Suppressor macrophage treated with lipopolysaccharide for 4 hours (primary cell): ENCODE measurements around the gene THBS4.

Source experiments
- DNase-seq: peaks from one replicate; pipeline ENCODE4 v3.0.0-alpha.2; 2020

THBS4 gene

DNA sequence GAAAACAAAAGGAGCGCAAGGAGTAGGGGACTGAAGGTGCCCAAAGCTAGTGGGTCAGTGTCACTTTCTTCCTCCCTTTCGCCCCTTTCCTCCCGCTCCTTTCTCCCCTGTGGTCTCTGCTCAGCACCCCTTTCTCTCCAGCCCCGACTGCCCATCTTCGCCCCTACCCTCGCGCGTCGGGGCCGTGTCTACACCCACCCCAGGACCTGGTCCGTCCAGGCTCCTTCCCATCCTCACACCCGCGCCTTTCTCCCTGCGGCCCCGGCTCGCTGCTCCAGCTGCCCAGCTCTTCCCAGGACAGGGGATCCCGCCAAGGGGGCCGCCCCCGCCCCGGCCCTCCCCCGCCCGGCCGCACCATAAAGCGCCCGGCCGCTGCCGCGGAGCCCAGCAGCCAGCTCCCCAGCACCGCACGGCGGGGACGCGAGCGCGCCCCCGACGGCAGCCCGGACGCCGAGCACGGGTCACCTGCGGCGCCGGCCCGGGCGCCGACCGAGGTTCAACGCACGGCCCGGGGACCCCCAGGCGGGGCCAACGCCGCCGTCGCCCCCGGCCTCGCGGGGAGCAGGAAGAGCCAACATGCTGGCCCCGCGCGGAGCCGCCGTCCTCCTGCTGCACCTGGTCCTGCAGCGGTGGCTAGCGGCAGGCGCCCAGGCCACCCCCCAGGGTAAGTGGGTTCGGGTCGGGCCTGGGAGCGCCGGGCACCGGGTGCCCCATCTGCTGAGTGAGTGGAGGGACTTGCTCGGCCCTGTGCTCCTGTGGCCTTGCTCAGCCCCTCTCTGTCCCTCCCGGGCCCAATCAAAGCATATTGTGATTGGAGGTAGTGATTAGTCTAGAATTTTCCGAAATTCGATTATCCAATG is at the start of gene THBS4:
TSS of gene THBS4 (plus strand) at position 387 of the 860 bp plus-strand sequence. CDS start at position 577, 190 bp downstream.
- DNase-seq = no peak

DNA sequence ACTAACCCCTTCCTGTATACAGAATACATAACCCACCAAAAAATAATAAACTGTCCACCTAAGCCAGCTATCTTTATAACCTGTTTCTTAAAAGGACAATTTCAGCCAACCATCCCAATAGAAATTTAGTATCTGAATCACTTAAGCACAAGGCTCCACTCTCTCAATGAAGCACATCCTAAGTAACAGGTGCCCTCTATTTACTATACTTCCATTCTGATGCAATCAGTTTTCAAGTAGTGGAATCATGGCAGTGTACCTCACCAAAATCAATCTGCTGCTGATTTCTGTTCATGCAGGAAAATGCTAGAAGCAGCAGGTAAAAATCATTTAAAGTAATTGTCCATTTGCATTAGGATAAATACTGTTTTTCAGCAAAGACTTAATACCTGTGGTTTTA is 48.9 kb upstream of the THBS4 start:
- no peak for DNase-seq

DNA sequence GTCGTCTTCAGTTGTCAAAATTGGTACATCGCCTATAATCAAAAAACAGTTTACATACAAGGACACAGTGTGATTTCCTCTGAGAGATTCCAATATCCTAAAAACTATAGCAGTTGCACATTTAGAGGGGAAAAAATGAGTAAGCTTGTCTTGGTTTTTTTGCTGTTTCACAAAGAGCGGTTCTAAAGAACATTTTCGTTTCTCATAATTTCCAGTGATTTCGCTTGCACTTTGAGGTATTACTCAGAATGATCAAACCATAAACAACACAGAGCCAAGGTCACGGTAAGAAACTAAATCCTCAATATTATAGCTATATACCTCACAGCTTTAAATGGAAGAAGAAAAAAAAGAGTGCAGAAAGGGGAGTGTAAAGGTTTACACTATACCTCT is 44.9 kb upstream of the THBS4 start:
- DNase-seq = peak; percentile 21

DNA sequence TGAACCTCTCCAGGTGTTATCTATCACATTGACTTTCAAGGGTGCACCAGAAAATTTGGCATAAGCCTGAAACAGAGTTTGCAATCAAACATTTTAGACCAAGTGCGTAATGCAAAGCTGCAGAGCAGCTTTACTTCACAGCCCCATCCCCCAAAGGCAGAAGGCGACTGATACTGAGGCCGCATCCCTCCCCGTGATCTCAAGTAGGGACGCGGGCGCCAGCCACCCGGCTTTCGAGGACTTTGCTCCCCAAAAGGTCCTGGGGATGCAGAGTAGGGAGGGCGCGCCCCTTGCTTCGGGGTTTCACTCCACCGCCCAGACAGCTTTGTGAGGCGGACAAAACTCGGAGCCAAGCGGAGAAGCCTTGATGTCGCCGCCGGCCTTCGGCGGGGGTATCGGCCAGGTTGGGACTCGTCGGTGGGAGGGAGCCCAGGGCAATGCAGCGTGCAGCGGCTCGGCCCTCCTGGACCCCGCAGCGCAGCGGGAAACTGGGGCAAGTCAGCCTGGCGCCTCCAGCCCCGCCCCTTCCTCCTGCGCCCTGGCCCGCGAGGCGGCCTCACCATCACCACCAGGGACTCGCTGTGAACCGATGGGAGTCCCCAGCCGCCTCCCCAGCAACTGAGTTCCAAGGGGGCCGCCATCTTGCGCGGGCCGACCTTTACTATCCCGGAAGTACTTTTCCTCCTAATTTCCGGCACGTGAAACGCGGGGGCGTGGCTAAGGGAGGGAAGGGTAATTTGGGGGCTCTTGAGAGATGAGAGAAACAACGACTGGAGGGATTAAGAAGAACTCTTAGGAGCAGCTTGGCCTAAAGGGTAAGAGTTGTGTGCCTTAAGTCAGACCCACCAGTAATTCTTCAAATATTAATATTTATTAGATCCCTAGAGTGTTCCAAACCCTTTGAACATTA is 44.3 kb upstream of the THBS4 start, which contains the start of gene MTX3:
TSS of gene MTX3 (minus strand) at position 665 of the 910 bp plus-strand sequence. CDS start at position 641, 24 bp downstream.
- DNase-seq = peak; percentile 87

DNA sequence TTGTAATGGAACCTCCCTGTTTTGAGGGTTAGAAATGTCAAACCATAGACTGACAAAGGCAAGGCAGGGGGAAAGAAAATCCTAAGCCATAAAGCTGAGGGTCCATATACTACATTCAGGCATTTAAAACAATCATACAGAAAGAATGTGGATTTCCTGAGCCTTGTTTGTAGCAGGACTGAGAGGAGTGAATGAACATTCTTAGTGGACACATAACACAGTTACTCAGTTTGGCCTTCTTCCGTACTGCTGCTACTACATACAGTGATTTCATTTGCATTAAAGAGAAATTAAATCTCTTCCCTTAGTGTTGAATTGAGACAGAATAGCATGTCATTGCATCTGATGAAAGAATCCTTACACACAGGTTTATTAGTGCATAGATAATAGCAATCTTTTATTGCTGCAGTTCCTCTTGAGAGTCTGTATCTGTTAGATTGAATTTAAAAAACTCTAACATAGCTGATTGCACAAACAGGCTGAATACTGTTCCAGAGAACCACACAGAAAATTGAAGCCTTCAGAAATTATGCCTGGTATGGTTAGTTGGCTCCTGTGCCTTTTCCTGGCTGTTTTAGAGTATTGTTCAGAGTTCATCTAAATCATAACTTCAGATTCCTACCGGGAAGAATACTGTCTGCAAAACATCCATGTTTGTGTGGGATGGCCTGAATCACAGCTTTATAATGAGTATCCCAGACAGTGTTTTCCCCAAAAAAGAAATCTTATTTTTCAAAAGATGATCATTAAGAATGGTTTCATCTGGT is 42.1 kb upstream of the THBS4 start:
- DNase-seq = no peak

DNA sequence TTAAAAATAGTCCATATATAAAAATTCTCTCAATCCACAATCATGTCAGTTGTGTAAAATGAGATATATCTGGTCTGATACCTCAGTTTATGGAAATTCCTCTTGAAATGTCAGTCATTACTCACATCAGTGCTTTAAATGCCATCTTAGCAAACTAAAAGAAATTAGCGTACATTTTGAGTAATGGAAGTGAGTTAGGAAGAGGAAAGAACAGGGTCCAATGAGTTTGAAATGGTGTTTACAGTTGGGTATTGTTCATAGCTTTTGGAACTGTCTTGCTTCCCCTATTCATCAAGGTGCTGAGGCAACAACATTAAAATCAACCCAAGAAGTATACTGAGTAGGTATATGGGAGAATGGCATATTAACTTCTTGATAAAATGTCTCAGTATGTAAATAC is 35.4 kb upstream of the THBS4 start:
- DNase-seq = no peak

DNA sequence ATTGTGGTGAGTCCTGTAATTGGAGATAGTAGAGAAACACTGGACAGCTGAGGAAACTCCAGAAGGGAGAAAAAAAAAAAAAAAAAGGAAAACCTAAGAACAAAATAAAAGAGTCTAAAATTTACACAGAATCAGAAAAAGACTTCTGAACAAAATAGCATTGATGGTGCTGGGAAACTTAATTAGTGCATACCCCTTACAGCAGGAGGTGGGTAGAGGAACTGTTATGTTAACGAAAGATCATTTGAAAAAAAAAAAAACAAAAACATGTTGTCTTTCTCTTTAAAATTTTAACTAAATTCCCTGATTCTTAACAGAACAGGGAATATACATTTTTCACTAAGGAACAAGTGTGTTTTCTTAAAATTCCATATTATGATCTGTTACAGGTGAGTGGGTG is 32.5 kb upstream of the THBS4 start:
- no peak for DNase-seq

DNA sequence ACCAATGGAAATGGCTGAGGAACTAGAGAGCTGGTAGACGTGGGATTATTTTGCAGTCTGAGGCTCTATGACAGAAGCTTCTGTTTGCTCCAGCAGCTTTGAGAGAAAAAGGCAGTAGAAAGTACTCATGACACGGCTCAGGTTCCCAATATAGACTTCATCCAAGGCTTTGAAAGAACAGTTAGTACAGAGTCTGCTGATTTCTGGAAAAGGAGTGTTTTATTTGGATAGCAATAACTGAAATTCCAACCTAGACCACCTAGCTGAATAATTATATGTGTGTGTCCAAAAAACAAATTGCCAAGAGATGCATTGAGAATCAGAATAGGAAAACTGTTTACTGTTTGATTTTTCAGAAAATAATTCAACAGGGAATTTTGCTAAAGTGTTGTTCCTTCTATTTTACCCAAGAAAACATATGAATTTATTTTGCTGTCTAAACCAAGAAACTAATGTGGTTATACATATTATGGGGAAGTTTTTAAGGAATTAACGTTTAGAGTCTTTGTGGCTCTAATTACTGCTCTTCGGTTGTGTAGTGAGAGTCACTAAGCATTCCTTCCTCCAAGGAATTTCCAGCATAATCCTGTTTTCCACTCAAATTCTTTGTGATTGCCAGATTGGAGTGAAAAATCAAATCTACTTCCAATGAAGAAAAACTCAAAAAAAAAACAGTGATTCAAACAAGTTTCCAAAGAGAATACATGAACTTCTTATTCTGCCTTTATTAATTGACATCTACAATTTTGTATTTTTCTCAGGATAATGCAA is 26.0 kb upstream of the THBS4 start:
- DNase-seq = no peak

DNA sequence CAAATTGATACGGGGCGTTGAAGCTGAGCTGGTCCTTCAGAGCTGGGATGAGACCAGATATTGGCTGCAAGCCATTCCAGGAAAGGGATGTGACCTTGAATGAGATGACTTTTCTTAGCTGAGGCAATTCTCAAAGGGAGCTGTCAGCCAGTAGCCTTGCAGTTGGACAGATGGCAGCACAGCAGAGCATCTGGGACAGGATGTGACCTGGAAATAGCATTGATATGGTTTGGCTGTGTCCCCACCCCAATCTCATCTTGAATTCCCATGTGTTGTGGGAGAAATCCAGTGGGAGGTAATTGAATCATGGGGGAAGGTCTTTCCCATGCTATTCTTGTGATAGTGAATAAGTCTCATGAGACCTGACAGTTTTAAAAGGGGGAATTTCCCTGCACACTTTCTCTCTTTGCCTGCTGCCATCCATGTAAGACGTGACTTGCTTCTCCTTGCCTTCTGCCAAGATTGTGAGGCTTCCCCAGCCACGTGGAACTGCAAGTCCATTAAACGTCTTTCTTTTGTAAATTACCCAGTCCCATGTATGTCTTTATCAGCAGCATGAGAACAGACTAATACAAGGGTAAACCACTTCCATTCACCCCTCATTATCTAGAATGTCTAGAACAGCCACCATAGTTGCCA is 24.3 kb upstream of the THBS4 start:
- no peak for DNase-seq

DNA sequence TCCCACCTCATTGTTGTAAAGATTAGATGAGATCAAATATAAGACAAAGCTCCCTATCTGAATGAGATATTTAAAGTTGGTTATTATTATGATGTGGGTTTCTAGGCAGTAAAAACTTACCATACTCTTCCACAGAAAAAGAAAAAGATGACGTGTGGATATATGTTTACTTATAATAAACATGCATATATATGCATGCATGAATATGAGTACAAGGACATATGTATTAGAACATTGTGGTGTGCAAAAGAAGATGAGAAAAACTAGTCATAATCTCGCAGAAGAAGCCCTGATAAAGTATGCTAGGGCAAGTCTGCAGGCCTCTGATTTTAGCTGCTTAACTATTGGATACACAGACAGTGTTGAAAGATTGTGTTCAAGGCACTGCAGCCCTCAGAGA is 10.1 kb upstream of the THBS4 start:
- DNase-seq = no peak

DNA sequence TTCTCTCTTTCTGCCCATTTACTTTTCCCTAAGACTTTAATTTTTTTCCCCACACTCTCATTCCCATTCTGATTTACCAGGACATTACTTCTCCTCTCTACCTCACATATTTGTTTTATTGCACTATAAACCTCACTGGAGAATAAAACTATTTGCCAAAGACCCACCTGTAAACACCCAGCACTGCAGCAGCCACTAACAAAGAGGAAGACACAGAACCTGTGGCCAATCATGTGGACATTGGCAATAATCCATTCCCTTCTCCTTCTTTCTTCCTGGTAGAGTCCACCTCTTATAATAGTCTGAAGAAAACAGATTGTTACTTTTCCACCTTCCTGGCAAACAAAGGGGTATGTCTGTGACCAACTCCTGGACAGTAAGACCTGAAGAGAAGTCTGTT is 8.3 kb upstream of the THBS4 start:
- DNase-seq = no peak

DNA sequence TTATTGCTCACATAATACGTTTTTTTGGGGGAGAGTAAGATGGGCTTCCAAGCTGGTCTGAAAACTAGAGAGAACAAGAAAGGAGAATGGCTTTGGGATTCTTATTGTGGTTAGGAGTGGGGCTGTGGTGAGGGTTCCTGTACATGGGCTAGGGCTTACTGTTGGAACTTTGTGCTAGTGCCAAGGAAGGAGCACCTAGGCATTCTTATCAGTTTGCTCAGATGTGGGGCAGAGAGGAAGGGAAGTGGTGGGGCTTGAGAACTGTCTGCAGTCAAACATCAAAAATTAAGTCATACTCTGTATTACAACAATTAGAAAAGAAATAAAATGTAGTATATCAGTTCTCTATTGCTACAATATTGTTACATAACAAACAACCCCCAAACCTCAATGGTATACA is 4.0 kb upstream of the THBS4 start:
- DNase-seq = no peak

DNA sequence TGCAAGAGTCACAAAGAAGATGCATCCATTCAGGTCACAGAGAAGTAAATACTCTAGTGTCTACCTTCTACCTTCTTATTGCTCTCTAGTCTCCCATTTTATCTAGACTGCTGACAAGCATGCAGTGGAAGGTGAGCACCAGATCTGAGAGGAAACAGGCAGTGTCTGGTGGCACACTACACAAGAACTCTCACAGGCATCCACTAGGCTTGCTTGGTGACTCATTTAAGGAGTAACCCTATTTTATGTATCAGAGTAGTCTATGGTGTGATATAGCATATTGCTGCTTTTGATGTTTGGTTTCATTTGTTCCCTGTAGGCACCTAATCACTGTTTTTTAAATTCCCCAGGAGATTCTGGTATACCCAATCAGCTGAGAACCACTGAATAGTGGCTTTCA is 1.6 kb upstream of the THBS4 start:
- no peak for DNase-seq

DNA sequence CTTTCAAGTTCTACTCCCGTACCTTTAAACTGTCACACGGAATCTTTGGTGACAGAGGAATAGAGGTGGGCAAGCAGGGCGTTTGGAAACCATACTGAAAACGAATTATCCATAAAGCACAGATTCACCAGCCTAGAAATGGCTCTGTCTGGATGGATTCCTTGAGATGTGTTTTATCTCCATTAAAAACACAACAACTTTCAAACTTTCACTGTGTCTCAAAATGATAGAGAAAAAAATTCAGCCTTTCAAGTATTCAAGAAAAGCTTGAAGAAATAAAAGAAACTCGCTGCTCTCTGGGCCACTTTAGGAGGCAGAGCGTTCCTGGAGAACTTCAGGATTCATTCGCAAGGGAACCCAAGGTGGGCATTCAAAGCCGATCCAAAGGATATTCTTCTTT is 589 bp upstream of the THBS4 start:
- no peak for DNase-seq

DNA sequence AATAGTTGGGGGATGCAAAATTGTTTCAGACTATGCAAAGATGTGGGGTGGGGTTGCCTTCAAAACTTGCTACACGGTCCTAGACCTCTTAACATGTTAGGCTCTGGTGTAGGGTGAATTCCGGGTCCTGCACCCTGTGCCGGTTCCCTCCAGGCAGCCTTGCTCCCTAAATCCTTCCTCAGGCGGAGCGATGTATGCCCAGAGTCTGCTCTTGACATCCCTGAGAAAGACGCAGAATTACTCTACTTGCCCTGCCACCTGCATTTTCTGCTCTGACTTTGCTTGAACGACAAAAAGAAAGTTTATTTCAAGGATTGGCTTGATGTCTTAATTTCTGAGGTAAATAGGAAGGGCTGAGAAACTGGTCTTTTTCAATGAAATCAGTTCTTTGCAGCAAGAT is 691 bp downstream of the THBS4 start:
- DNase-seq = no peak

DNA sequence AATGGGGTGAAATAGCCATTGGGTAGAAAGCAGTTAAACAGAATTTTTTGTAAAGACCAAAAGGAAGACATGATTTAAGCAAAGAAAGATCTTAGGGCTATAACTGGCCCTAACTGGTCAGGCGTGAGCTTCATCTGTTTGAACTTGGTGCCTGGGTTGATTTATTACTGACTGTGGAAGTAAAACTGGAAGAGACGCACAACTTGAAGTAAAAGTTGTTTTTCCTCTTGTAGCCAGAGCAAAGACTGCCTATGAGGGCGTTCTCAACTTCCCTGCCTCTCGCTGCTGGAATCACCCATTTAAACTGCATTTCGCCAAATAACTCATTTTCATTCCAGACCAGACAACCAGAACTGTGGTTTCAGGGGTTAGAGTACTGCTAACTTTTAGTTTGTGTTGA is 1.5 kb downstream of the THBS4 start:
- no peak for DNase-seq

DNA sequence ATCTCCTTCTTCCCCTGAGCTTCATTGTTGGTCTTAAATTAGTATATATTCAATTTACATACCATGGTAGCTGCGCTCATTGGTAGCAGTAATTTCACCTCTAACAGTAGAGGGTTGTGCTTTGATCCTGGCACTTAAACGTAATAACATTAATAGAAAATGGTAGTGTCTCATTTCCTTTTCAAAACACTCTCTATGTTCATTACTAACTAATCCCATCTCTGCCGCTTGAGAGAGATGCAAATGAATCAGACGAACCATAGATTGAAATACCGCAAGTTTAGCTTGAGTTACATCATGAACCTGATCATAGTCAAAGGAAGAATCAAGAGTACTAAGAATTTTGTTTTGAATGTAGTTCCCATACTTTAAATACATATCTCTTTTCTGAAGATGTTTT is 2.2 kb downstream of the THBS4 start:
- no peak for DNase-seq

DNA sequence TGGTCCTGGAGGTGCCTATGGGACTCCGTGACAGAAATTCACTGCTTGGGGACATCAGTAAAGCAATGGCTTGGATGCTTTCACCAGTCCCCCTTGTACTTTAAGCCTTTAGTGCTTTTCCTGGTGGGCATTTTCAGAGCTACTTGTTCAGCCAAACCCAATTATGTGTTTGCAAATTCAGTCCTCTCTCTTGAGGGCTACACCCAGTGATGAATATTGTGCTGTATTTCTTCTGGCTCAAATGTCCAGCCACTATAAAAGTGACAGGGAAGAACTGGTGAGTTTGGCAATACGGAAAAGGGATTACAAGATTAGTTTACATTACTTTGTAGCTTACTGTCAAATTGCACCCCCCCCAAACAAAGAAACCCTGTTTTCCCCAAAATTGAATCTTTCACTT is 4.5 kb downstream of the THBS4 start:
- DNase-seq = no peak

DNA sequence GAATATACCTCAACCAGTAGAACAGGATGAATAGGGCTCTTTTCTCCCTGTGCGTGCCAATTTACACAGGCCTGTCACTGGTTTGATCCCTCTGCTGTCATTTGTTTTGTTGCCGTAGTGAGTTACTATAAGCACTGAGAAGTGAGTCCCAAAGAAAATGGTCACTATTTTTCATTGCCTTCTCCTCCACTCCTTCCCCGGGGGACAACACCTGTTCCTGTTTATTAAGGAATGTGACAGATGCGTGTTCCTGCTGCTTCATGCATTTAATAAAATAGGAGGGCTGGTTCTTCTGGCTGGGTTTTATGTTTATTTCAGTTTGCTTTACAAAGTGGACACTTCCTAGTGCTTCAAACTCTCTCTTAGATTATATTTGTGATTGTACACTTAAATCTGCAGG is 6.4 kb downstream of the THBS4 start:
- no peak for DNase-seq

DNA sequence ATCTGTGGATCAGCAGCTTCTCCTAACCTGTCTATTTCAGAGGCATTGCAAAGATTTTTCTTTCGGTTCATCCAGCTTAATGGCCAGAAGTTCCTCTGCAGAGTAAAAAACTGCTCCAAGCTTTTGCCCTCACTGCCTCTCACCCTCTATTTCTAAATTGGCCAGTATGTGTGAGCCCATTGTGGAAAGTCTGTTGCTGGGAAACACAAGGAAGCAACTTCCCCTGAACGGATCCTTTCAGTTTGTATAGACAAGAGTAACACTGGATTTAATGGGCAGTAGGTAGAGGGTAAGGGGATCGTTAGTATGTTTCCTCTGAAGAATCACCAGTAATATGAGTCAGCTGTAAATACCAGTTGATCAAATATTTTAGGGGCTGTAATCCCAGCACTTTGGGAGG is 7.2 kb downstream of the THBS4 start:
- DNase-seq = no peak

DNA sequence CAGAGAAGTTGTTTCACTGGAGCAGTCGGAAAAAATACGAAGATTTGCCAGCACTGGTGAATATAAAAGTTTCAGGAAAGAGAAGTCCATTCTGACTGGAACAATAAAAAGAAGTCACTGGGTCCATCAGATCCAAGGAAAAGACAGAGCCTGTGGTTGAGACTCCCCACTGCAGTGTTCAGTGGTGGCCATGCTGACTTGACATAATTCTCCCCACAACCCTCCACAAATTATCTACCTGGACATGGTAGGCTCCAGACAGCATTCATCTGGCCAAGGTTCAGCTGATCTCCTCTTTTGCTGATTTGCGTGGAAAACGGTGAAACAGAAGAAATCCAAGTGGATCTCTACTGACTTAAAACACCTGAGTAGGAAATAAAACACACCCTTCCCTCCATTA is 8.0 kb downstream of the THBS4 start:
- DNase-seq = no peak
